ENCODE results near the gene NLRC4. TPM values are rescaled to one million over a fixed set of nuclear protein-coding genes. Genes with fewer than 3 reads are reported as not detected.

Gene NLRC4
- total RNA-seq, 1 experiment from 2014 or later, result not detected

DNA sequence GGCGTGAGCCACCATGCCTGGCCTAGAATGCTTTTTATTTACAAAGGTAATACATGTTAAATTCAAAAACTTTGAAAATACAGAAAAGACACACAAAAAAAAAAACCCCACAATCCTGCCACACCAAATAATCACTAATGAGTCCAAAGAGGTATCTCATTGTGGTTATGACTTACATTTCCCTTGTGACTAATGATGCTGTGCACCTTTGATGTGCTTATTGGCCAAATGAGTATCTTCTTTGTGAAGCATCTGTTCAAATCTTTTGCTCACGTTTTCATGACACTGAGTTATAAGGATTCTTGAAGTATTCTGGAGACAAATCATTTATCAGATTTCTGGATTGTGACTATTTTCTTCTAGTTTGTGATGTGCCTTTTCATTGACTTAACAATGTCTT, 6.4 kb upstream of the NLRC4 start:
- no peak overlapping the region for H3K4me3 ChIP-seq
- H3K4me1 ChIP-seq, result no peaks in the 10 kb centered on the region
- H3K9me3 ChIP-seq (replicated peaks), result no peaks in the 10 kb centered on the region
- DNase-seq, result no peak
- no peak overlapping the region for H3K27ac ChIP-seq
- no peaks in the 10 kb centered on the region; the same call in 1 of the 2 replicates for H3K36me3 ChIP-seq
- peaks cover 4% of the 10 kb centered on the region; the same call in 1 of the 2 replicates for H3K27me3 ChIP-seq

DNA sequence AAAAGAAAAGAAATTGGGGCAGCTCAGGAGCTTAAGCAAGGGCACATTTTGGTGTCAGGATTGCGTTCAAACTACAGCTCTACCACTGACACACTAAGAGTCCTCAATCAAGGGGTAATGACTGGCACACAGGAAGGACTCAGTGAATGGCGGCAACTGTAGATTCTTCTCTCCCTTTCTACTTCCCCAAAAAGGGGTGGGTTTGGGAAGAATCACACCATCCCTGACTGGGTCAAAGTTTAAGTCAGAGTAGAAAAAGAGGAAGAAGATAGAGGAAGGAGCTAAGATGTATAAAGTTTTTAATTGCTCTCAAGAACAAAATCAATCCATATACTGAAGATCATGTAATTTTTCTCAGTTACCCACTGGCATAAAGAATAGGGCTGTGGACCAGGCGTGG, 2.6 kb downstream of the NLRC4 start:
- Histone ChIP-seq H3K27me3 (peaks cover 4% of the 10 kb centered on the region; the same call in 1 of the 2 replicates), H3K4me1 (no peaks in the 10 kb centered on the region), H3K36me3 (no peaks in the 10 kb centered on the region), H3K9me3 (replicated peaks) (no peaks in the 10 kb centered on the region), H3K27ac (no peak overlapping the region), H3K4me3 (no peak overlapping the region)
- no peak for DNase-seq

DNA sequence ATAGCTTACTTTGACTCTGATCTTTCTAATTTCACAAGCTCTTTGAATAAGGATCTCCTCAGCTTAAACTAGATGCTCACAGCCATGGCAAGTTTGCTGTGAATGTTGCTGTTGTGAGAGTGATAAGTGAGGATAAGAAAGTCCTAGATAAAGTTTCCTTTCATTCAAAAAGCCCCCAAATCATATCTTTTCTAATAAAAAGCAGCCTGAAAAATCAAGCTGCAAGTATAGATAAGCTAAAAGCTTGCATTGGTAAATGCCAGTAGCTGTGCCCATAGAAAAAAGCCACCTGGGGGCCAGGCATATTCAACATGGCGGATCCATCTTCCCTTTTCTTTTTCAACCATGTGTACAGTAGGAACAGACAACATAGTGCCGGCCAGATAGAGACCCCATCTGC, 4.3 kb downstream of the NLRC4 start:
- DNase-seq, result no peak
- Histone ChIP-seq H3K4me3 (no peak overlapping the region), H3K4me1 (no peaks in the 10 kb centered on the region), H3K27ac (no peak overlapping the region), H3K36me3 (no peaks in the 10 kb centered on the region), H3K27me3 (no peaks in the 10 kb centered on the region), H3K9me3 (replicated peaks) (no peaks in the 10 kb centered on the region)

DNA sequence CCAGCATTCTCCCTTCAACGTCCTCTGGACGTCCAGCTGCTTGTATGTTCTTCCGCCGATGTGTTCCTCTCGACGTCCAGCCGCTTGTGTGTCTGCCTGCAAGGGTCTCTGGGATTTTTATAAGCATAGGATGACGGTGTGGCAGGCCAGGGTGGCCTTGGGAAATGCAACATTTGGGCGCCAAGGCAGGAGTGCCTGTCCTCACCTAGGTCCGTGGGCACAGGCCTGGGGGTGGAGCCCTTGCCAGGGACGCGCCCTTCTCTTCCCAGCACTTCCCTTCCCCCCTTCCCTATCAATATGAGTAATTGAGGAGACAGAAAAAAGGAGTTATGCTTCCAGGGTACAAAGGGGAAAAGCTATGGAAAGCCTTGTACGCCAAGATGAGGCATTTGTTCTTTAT, 6.4 kb downstream of the NLRC4 start:
- Histone ChIP-seq H3K4me1 (no peaks in the 10 kb centered on the region), H3K4me3 (no peak overlapping the region)
- DNase-seq, result no peak

DNA sequence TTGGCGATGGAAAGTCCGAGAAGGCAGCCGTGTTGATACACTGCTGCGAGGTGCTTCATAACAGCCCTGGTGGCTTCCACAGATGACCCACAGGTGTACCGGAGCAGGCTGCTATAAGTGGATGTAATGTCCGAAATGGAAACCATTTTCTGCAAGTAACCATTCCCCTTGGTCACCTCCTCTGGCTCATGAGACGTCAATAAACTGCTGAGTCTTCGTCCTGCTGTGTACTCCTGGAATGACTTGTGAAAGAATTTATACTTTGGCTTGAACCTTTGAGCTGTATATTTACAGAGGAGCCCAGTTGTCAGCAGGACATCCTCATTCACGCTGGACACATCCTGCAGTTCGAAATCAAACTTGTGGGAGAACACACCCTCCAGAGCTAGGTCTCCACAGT, 14.4 kb downstream of the NLRC4 start:
- no peak overlapping the region for H3K4me3 ChIP-seq
- no peaks in the 10 kb centered on the region for H3K4me1 ChIP-seq
- DNase-seq, result no peak
- H3K27me3 ChIP-seq, result no peaks in the 10 kb centered on the region
- no peaks in the 10 kb centered on the region for H3K36me3 ChIP-seq
- H3K27ac ChIP-seq, result no peak overlapping the region
- H3K9me3 ChIP-seq (replicated peaks), result 0 out of 2 replicates have a peak, but pooled peaks cover 3% of the 10 kb centered on the region

More for the DNA sequence above, 6.4 kb downstream of the NLRC4 start:
- H3K27me3 ChIP-seq, result no peaks in the 10 kb centered on the region
- no peak overlapping the region for H3K27ac ChIP-seq
- no peaks in the 10 kb centered on the region for H3K9me3 ChIP-seq (replicated peaks)
- H3K36me3 ChIP-seq, result no peaks in the 10 kb centered on the region

DNA sequence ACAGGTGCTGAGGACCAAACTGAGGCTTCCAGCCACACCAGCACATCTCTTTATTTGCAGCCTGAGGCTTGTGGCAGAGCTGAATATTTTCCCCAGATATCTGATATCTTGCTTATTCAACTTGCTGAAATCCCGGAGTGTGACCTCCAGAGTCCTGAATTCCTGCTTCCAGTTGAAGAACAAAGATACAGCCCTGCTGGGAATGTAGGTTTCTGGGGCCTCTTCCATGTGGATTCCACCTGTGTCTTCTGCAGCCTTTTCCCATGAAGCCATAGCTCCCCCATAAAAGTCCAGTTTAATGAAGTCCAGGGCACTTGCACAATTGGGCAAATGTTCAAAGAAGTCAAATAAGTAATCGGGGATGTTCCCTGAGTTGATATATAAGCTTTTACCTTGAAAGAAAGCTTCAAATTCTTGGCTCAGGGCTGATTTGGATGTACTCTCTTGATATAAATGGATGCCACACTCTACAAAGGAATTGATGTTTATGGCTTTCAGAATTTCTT, 14.9 kb downstream of the NLRC4 start:
- no peak for DNase-seq
- Histone ChIP-seq H3K9me3 (replicated peaks) (0 out of 2 replicates have a peak, but pooled peaks cover 3% of the 10 kb centered on the region), H3K36me3 (no peaks in the 10 kb centered on the region), H3K27ac (no peak overlapping the region), H3K4me3 (no peak overlapping the region), H3K4me1 (no peaks in the 10 kb centered on the region), H3K27me3 (no peaks in the 10 kb centered on the region)

DNA sequence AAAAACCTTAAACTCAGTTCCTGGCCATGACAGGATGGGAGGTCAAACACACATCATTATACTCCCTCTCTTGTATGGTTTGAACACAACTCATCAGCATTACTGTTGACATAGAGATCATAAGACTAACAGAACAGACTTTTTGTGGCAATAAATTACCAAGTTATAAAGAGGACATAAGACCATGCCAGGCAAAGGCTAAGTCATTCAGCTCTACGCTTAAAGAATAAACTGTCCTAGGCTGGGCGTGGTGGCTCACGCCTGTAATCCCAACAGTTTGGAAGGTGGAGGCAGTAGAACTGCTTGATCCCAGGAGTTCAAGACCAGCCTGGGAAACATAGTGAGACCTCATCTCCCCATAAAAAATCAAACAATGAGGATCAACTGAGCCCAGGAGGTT, 16.4 kb downstream of the NLRC4 start:
- 0 out of 2 replicates have a peak, but pooled peaks cover 3% of the 10 kb centered on the region for H3K9me3 ChIP-seq (replicated peaks)
- H3K4me3 ChIP-seq, result no peak overlapping the region
- no peaks in the 10 kb centered on the region for H3K4me1 ChIP-seq
- H3K27me3 ChIP-seq, result no peaks in the 10 kb centered on the region
- H3K36me3 ChIP-seq, result no peaks in the 10 kb centered on the region
- H3K27ac ChIP-seq, result no peak overlapping the region
- no peak for DNase-seq

DNA sequence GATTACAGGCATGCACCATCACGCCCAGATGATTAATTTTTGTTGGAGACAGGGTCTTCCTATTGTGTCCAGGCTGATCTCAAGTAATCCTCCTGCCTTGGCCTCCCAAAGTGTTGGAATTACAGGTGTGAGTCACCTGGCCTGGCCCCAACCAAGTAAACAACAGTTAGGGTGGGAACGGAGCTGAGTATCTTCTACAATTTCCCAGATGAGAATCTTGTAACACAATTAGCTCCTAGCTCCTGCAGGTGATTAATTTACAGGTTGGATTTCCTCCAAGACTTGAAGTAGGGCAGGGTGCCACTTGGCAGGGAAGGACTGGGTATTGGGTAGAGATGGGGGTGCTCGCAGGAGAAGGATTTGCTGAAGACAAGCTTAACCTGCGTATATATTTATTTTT, 17.8 kb downstream of the NLRC4 start:
- Histone ChIP-seq H3K9me3 (replicated peaks) (0 out of 2 replicates have a peak, but pooled peaks cover 3% of the 10 kb centered on the region), H3K4me1 (no peaks in the 10 kb centered on the region), H3K27me3 (no peaks in the 10 kb centered on the region), H3K36me3 (no peaks in the 10 kb centered on the region), H3K27ac (no peak overlapping the region), H3K4me3 (no peak overlapping the region)
- no peak for DNase-seq

DNA sequence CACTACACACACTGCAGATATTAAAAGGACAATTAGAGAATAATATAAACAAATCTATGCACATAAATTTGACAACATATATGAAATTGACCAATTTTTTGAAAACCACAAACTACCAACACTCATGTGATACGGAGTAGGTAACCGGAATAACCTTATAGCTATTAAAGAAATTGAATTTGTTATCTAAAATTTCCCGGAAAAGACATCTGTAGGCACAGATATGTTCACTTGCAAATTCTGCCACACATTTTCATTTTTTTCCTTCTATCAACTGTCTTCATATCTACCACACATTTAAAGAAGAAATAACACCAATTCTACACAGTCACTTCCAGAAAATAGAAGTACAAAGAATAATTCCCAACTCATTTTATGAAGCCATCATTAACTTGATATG, 22.4 kb downstream of the NLRC4 start:
- H3K9me3 ChIP-seq (replicated peaks), result no peaks in the 10 kb centered on the region
- no peak overlapping the region for H3K4me3 ChIP-seq
- no peak overlapping the region for H3K27ac ChIP-seq
- H3K27me3 ChIP-seq, result no peaks in the 10 kb centered on the region
- DNase-seq, result no peak
- no peaks in the 10 kb centered on the region for H3K4me1 ChIP-seq
- H3K36me3 ChIP-seq, result no peaks in the 10 kb centered on the region

DNA sequence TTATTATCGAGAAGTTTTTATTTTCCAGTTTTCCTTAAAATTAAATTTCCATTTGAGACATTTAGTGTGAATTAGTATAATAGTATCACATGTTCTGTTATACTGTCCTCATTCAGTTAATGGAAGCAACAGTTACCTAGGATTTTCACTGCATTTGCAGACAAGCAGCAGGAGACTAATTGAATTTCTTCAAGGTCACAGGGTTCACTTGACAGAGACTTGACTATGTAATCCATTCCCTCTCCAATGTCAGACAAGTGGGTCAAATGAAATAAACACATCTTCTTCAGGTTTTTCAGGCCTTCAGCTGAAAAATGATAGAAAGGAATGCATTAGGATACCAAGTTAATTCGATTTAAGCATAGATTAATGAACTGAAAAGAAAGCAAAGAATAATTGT, 26.7 kb downstream of the NLRC4 start:
- Histone ChIP-seq H3K9me3 (replicated peaks) (no peaks in the 10 kb centered on the region), H3K27me3 (no peaks in the 10 kb centered on the region), H3K36me3 (no peaks in the 10 kb centered on the region), H3K4me3 (no peak overlapping the region), H3K4me1 (no peaks in the 10 kb centered on the region), H3K27ac (no peak overlapping the region)
- DNase-seq, result no peak

DNA sequence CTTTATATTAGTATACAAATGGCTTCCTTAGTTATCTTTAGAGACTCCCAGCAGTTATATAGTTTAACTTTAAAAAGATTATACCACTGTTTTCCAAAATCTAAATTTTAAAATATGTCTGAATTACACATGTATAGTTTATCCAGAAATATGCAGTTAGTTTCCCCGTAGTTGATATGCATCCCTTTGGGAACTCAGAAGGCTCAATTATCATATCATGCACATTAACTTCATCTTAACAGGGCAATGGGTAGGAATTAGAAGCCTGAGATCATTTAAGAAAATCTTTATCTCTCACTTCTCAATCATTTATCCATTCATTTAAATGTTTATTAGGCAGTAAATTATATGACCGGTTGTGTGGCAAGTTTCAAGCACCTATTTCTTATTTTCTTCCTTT, 27.2 kb downstream of the NLRC4 start:
- H3K9me3 ChIP-seq (replicated peaks), result no peaks in the 10 kb centered on the region
- H3K27me3 ChIP-seq, result no peaks in the 10 kb centered on the region
- DNase-seq, result no peak
- no peaks in the 10 kb centered on the region for H3K4me1 ChIP-seq
- no peak overlapping the region for H3K4me3 ChIP-seq
- no peaks in the 10 kb centered on the region for H3K36me3 ChIP-seq
- no peak overlapping the region for H3K27ac ChIP-seq

DNA sequence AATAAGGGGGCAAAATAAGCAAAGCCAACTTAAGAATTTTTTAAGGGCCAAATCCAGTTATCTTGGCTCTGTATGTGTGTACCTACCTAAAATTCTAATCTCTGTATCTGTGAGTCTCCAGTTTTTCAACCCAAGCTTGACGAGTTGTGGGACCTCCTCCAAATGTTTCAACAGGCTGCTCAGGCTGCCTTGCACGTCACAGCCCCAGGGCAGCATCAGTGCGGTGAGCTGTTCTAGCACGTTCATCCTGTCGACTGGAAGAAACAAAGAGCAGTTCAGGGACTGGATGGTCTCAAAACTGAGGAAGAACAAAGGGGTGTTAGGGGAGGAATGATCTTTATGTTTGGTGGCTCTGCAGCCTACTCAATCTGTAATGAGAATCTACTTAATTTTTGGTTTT, 29.4 kb downstream of the NLRC4 start:
- Histone ChIP-seq H3K9me3 (replicated peaks) (no peaks in the 10 kb centered on the region), H3K36me3 (no peaks in the 10 kb centered on the region), H3K4me3 (no peak overlapping the region), H3K27me3 (no peaks in the 10 kb centered on the region), H3K4me1 (no peaks in the 10 kb centered on the region), H3K27ac (no peak overlapping the region)
- DNase-seq, result no peak

DNA sequence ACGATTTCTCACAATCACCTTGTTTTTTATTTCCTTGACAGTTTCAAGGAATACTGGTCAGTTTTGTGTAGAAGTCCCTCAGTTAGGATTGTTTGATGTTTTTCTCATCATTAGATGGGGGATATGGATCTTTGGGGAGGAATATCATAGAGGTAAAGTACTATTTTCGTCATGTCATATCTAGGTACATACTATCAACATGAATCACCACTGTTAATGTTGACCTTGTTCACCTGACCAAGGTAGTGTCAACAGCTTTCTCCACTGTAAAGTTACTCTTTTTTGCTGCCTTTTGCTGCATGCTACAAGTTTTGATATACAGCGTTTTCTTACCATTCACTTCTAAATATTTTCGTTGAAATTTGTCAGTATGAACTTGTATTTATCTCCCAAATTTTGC, 32.7 kb downstream of the NLRC4 start:
- no peak for DNase-seq
- no peak overlapping the region for H3K27ac ChIP-seq
- H3K4me1 ChIP-seq, result no peaks in the 10 kb centered on the region
- no peaks in the 10 kb centered on the region; the same call in 1 of the 2 replicates for H3K36me3 ChIP-seq
- no peaks in the 10 kb centered on the region for H3K27me3 ChIP-seq
- H3K4me3 ChIP-seq, result no peak overlapping the region
- no peaks in the 10 kb centered on the region for H3K9me3 ChIP-seq (replicated peaks)

DNA sequence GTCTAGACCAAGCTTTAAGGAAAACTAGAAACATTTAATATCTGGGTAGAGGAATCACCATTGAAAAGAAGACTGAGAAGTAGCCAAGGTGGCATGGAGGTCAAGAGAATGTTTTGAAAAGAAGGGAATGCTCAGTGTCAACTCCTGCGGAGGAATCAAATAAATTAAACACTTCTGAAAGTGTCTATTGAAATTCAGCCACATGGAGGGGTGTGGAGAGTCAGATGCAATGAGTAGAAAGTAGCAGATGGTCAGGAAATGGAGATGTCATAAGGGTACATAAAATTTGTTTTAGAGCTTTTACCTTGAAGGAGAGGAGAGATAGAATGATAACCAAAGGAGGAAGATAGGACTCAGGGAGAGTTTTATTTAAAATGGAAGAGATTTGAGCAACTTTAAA, 35.1 kb downstream of the NLRC4 start:
- no peaks in the 10 kb centered on the region for H3K4me1 ChIP-seq
- H3K9me3 ChIP-seq (replicated peaks), result no peaks in the 10 kb centered on the region
- DNase-seq, result no peak
- H3K36me3 ChIP-seq, result peaks cover 13% of the 10 kb centered on the region
- H3K27me3 ChIP-seq, result no peaks in the 10 kb centered on the region
- H3K27ac ChIP-seq, result no peak overlapping the region
- H3K4me3 ChIP-seq, result no peak overlapping the region

DNA sequence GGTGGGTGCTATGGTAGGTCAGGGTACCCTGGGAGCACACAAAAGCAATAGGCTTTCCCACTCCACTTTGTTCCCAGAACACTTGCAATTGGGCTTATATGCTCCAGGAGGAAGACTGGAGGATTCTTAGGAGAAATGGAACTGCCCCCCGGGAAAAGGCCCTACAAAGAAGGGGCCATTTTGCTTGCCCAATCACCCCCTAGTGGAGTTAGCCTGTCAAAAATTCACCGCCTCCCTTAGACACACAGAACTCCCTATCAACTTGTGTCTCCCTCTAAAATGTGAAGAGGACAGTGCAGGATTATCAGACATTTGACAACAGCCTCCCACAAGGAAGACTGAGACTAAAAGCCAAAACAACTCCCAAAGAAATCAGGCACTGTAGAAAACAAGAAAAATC, 36.5 kb downstream of the NLRC4 start:
- Histone ChIP-seq H3K36me3 (peaks cover 23% of the 10 kb centered on the region), H3K4me1 (no peaks in the 10 kb centered on the region), H3K27ac (no peak overlapping the region), H3K9me3 (replicated peaks) (no peaks in the 10 kb centered on the region), H3K4me3 (no peak overlapping the region), H3K27me3 (no peaks in the 10 kb centered on the region)
- no peak for DNase-seq

DNA sequence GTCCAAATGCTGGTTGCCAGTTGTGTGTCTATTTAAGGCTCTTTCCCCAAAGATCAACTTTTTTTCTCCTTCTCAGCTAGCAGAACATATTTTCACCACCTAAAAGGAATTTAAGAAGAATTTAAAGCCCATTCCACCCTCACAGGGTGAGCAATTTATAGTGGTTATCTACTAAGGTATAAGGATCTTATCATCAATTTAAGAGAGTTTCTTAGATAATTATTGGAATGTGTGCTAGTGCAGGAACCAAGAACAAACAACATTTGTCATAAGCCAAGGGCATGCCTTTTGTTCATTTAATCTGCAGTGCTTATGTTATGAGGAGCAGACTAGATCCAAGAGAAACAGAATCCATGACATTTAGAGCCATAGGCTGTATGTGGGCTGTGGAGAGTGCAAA, 37.2 kb downstream of the NLRC4 start:
- DNase-seq, result no peak
- Histone ChIP-seq H3K27ac (no peak overlapping the region), H3K4me1 (no peaks in the 10 kb centered on the region), H3K9me3 (replicated peaks) (no peaks in the 10 kb centered on the region), H3K27me3 (no peaks in the 10 kb centered on the region), H3K36me3 (peaks cover 25% of the 10 kb centered on the region), H3K4me3 (no peak overlapping the region)
